ENCODE data around the gene OR4D2.

DNA sequence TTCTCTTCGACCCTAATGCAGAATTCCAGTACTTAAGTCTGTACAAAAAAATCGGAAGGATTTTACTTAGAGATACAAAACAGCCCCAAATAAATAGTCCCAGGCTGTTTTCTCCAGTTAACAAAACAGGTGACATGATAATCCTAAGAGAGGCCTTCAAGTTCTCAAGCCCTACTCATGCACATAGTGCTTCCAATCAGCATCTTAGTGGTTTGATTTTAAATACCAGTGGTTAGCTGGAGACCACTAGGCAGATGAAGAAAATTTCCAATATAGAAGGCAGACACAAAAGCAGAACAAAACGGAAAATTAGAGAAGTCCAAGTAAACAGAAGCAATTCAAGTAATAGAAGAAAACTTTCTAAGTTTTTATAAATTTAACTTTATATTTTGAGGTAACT, 5.2 kb upstream of the OR4D2 start:
- TF ChIP-seq EZH2phosphoT487 (IDR thresholded peaks at IDR 0.05; ENCODE audit: insufficient read depth, low read depth), result no peak
- no peak for TF ChIP-seq EZH2 (IDR thresholded peaks at IDR 0.05; ENCODE audit: insufficient read depth, poor library complexity, severe bottlenecking)

Data from GM23248 (cell line).